T-helper 17 cell (primary cell): ENCODE measurements around the gene OR2A42. TPM values are rescaled to one million over a fixed set of nuclear protein-coding genes. Genes with fewer than 3 reads are reported as not detected.
A peak's percentile ranks its signal among the peaks of the same experiment; 100 is the strongest.
"Not testable (repeated sequence)": the region's sequence is repeated elsewhere in the genome, so short reads cannot be mapped to it uniquely, and the experiment has no call there.

Experiments used
- ATAC-seq: fragments of 150-1000 bp; cut with Tn5 transposase; 2 replicates; pipeline ENCODE4 v1.10.0; 2021; ENCODE audit warnings: mild to moderate bottlenecking, moderate library complexity
- DNase-seq, 3 donors: peaks; one replicate each; pipeline versions ENCODE4 v3.0.0 to v3.0.0-alpha.2; 2020 to 2021
- H3K9me3 ChIP-seq: one replicate; pipeline ENCODE4 v1.7.0; 2013; ENCODE audit warnings: low read length, mild to moderate bottlenecking; ENCODE audit not compliant: control insufficient read depth, poor library complexity, severe bottlenecking
- H3K27ac Mint-ChIP-seq: one replicate; pipeline ENCODE4 v1.8.0; 2022; ENCODE audit warnings: mild to moderate bottlenecking, moderate library complexity, mixed read lengths
- H3K27me3 Mint-ChIP-seq: one replicate; pipeline ENCODE4 v1.8.0; 2022; ENCODE audit warnings: mixed read lengths
- H3K36me3 Mint-ChIP-seq: one replicate; pipeline ENCODE4 v1.8.0; 2022; ENCODE audit warnings: low read depth, mixed read lengths
- H3K4me1 Mint-ChIP-seq: one replicate; pipeline ENCODE4 v1.8.0; 2022; ENCODE audit warnings: mild to moderate bottlenecking, mixed read lengths
- H3K4me3 Mint-ChIP-seq: one replicate; pipeline ENCODE4 v1.8.0; 2022; ENCODE audit warnings: mild to moderate bottlenecking, moderate library complexity, mixed read lengths
- total RNA-seq, 4 donors: library from RNA in 2 of 4; stranded (reverse) in 2 of 4; gene quantifications; one replicate each; pipeline ENCODE4 v1.2.3 and lab custom pipeline; 2022 to 2026

Gene OR2A42, protein sequence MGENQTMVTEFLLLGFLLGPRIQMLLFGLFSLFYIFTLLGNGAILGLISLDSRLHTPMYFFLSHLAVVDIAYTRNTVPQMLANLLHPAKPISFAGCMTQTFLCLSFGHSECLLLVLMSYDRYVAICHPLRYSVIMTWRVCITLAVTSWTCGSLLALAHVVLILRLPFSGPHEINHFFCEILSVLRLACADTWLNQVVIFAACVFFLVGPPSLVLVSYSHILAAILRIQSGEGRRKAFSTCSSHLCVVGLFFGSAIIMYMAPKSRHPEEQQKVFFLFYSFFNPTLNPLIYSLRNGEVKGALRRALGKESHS
- total RNA-seq = under 1 TPM in 1 of 2 donors, not detected in 1; 0.07 TPM
- 0 reads per million in 2 donors for total RNA-seq (lab: John Stamatoyannopoulos, UW)

DNA sequence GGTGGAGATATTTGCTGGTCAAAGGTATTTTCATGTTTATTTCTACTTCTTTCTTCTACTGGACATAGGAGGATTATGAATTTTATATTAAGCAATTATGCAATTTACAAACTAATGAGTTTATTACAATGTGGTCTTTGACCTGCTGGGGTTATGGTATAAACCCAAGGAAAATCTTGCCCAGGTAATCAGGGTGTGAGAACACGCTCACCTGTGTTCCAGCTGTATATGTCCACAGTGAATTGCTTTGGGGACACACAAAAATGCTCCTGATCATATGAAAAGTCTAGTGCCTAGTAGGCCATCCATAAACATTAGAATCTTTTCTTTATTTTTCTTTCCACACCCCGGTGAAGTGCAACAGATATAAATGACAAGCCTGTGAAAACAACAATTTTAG, at the start of gene OR2A42:
OR2A42 (minus strand) TSS at position 241 of the 400 bp plus-strand sequence. CDS start 6,762 bp downstream, outside the sequence.
- H3K4me1 Mint-ChIP-seq, H3K9me3 ChIP-seq, H3K27ac Mint-ChIP-seq, DNase-seq, H3K36me3 Mint-ChIP-seq, ATAC-seq, H3K27me3 Mint-ChIP-seq, H3K4me3 Mint-ChIP-seq: not testable (repeated sequence)

DNA sequence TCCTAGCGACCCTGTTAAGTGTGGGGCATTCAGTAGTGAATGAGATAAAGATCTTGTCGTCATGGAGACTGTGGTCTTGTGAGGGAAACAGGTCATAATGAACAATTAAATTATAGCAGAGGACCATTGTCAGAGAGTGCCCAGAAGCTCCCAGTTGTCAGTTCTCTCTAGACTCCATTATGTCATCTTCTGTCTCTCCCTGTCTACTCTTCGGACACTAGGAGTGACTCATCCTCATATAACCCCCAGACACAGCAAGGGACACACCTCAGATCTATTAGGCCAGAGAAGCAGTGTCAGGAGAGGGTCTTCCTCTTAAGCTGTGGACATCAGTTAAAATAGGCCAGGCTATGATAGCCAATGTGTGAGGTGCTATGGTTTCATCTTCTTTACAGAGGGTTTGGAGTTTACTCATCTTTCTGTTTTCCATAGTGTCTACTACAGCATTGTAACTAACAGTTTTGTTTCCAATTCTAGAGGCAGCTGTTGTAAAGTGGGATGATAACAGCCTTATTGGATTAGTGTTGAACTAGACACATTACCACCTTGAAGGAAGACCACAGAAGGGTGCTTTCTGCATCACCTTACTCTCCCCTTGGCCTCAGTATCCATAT, 47.9 kb upstream of the OR2A42 start:
- DNase-seq, H3K27me3 Mint-ChIP-seq, H3K27ac Mint-ChIP-seq, H3K9me3 ChIP-seq, H3K36me3 Mint-ChIP-seq, H3K4me3 Mint-ChIP-seq, H3K4me1 Mint-ChIP-seq: not testable (repeated sequence)
- ATAC-seq = peak; percentile 38

DNA sequence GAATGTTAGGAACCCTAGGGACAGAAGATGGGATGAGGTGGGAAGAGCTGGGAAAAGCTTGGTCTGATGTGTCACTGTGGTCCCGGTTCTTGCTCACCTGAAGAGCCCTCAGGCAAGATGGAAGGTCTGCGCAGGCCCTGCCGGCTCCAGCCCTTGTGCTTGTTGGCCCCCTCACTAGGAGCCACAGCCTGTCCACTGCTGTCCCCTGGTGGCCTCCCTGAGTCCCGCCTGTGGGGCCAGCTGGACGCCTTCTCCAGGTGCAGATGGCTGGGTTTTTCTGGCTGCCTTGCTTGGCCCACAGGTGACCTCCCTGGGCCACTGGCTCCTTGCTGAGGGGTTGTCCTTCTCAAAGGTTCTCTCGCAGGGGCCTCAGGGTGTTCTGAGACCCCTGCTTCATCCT, 44.3 kb upstream of the OR2A42 start:
- not testable (repeated sequence) for H3K27ac Mint-ChIP-seq, H3K4me1 Mint-ChIP-seq, ATAC-seq, DNase-seq, H3K36me3 Mint-ChIP-seq, H3K9me3 ChIP-seq, H3K4me3 Mint-ChIP-seq, H3K27me3 Mint-ChIP-seq

DNA sequence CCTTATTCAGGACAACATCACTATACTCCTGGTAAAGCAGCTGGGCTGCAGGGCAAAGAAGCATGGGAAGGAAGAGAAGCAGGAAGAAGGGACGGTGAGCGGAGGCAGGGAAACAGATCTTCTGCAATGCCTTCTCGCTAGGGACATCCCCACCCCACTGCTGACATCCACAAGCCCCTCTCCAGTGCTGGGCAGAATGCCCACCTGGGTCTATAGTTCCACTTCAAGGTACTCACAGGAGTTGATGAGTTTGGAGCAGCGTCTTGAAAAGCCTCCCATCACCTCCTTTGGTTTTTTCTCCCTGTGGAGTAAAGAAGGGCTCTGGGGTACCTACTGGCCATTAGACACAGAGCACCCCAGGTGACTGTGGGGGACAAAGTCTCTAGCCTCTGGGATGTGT, 43.1 kb upstream of the OR2A42 start:
- not testable (repeated sequence) for H3K36me3 Mint-ChIP-seq, ATAC-seq, H3K27ac Mint-ChIP-seq, DNase-seq, H3K4me3 Mint-ChIP-seq, H3K4me1 Mint-ChIP-seq, H3K27me3 Mint-ChIP-seq, H3K9me3 ChIP-seq

DNA sequence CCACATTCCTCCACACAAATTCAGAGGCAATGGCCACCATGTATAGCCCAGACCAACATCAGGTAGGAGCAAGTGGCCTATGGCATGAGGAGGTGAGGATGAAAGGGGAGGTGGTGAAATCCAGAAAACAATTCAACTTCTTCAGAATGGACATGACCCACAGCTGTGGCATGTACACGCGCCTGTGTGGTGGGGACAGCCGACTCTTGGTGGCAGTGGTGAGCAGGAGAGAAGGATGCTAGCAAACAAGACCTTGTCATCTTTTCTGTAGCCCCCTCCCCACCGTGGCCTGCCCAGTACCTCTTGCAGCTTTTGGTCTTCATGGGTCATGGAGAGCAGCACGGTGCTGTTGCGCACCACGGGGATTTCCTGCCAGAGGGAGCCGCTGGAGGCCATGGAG, 42.6 kb upstream of the OR2A42 start:
- not testable (repeated sequence) for H3K9me3 ChIP-seq, H3K36me3 Mint-ChIP-seq, H3K27me3 Mint-ChIP-seq, DNase-seq, H3K4me1 Mint-ChIP-seq, H3K4me3 Mint-ChIP-seq, ATAC-seq, H3K27ac Mint-ChIP-seq

DNA sequence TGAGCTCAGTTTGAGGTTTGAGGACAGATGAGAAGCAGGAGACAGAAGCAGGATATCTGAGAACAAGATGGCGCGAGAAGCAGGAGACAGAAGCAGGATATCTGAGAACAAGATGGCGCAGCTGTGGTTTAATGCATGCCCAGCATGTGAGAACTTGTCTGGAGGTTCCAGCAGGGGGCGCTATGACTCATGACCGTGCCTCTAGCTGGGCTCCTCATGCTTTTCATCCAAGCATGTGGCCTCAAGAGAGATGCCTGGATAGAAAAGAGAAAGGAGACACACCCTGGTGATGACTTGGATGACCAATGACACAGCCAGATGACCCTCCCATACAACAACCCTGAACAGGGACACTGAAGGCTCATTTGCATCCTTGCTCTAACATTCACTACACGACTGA, 40.6 kb upstream of the OR2A42 start:
- not testable (repeated sequence) for H3K27ac Mint-ChIP-seq, H3K27me3 Mint-ChIP-seq, H3K4me3 Mint-ChIP-seq, H3K36me3 Mint-ChIP-seq, ATAC-seq, DNase-seq, H3K9me3 ChIP-seq, H3K4me1 Mint-ChIP-seq

DNA sequence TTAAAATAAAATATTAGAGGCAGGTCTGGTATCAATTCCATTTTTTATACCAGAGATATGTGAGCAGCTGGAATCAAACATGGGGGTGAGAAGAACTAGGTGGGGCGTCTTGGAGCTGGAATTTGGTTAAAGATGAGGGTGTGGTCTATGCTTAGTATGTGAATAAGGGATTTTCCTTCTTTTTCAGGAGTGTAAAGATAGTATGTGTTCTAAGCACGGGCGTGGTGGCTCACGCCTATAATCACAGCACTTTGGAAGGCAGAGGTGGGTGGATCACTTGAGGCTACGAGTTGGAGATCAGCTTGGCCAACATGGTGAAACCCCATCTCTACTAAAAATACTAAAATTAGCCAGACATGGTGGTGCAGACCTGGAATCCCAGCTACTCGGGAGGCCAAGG, 35.9 kb upstream of the OR2A42 start:
- H3K4me1 Mint-ChIP-seq, H3K9me3 ChIP-seq, H3K27ac Mint-ChIP-seq, H3K27me3 Mint-ChIP-seq, ATAC-seq, H3K36me3 Mint-ChIP-seq, H3K4me3 Mint-ChIP-seq, DNase-seq: not testable (repeated sequence)

DNA sequence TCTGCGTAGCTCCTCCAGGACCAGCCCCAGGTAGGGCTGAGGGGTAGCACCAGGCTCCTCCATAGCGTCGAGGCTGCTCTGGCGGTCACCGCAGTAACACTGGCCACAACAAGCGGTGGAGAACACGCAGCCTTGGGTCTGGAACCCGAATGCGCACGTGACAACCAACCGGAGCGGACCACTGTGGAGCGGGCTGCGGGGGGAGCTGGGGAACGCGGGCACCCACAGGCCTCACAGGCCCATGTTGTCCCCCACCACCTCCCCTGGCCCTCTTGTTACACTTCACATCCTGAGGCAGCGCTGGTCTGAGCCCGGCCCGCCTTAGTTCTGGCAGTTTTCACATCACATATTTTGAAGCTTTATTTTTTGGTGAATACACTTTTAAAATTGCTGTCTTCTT, 29.8 kb upstream of the OR2A42 start, which contains the start of gene CTAGE8:
CTAGE8 (minus strand) TSS at position 101 of the 400 bp plus-strand sequence; CDS start at position 63, 38 bp downstream.
- not testable (repeated sequence) for DNase-seq, H3K36me3 Mint-ChIP-seq, H3K27ac Mint-ChIP-seq, H3K9me3 ChIP-seq, ATAC-seq, H3K4me1 Mint-ChIP-seq, H3K4me3 Mint-ChIP-seq, H3K27me3 Mint-ChIP-seq

DNA sequence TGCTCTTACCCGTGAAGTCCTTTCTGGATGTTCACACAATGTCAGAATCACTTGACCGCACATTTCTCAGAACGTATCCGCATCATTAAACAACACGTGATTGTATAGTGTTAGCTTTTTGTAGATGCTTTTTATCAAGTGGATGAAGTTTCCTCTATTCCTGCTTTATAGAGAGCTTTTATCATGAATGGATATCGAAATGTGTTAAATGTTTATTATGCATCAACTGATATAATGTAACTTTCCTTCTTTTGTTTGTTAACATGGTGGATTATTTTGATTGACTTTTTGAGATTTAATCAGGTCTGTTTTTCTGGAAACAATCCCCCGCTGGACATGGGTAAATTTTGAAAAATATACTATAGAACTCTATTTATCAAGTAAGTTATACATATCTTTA, 25.3 kb upstream of the OR2A42 start, which contains the start of gene OR2A7:
OR2A7 (minus strand) TSS at position 101 of the 400 bp plus-strand sequence. CDS start 5,164 bp downstream, outside the sequence.
- not testable (repeated sequence) for H3K4me1 Mint-ChIP-seq, DNase-seq, ATAC-seq, H3K4me3 Mint-ChIP-seq, H3K36me3 Mint-ChIP-seq, H3K27me3 Mint-ChIP-seq, H3K9me3 ChIP-seq, H3K27ac Mint-ChIP-seq

DNA sequence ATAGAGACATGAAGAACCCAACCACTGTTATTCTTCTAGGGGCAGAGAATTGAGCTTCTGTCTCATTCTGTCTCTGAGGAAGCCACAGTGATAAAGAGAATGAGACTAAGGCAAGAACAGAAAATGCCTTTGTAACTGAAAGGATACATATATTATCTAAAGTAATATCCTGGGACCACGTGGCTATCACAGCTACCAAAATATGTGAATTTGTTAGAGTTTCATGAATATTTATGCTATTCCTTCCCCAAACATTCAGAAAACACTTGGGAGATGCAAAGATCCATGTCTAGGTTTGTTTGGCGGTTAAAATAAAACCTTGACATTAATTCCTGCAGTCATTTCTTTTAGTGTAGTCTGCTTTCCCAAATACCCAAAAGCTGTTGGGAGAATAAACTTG, 22.7 kb upstream of the OR2A42 start:
- not testable (repeated sequence) for H3K9me3 ChIP-seq, H3K4me3 Mint-ChIP-seq, DNase-seq, H3K27me3 Mint-ChIP-seq, H3K27ac Mint-ChIP-seq, H3K4me1 Mint-ChIP-seq, H3K36me3 Mint-ChIP-seq, ATAC-seq

DNA sequence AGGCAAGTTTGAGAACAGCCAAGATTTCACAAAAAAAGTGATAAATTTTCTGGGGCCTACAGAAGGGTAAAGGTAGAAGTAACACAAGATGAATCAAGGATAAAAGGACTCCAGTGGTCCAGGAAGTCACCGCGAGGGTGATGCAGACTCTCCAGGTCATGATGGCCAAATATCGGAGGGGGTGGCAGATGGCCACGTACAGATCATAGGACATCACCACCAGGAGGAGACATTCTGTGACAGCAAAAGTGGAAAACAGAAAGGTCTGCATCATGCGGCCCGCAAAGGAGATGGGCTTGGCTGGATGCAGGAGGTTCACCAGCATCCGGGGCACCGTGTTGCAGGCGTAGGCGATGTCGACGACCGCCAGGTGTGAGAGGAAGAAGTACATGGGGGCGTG, 19.7 kb upstream of the OR2A42 start:
- not testable (repeated sequence) for H3K36me3 Mint-ChIP-seq, ATAC-seq, H3K27ac Mint-ChIP-seq, H3K4me1 Mint-ChIP-seq, DNase-seq, H3K27me3 Mint-ChIP-seq, H3K9me3 ChIP-seq, H3K4me3 Mint-ChIP-seq

DNA sequence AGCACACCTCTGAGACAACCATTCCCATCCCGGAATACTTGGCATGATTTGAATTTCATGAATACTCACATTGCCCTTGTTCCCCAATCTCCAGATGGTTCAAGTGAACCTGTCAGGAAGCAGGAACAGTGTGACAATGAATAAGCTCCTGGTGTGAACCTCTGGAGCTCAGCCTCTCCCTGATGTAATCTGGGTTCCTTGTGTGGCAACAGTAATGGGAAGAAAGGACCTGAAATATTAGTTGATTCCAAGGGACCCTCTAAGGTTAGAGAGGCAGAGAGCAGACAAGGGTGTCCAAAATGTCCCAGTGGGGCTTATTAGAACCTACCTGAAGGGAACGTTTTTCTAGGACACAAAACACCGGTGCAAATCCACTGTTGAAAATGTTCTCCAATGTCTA, 16.7 kb upstream of the OR2A42 start:
- peaks cover 2% of the 10 kb centered on the region for H3K4me1 Mint-ChIP-seq
- no peak for ATAC-seq
- H3K36me3 Mint-ChIP-seq = no peaks in the 10 kb centered on the region
- DNase-seq = no peak
- H3K9me3 ChIP-seq = no peaks in the 10 kb centered on the region
- no peak overlapping the region for H3K4me3 Mint-ChIP-seq
- peak overlapping the region; percentile 14 for H3K27ac Mint-ChIP-seq
- H3K27me3 Mint-ChIP-seq = no peaks in the 10 kb centered on the region

DNA sequence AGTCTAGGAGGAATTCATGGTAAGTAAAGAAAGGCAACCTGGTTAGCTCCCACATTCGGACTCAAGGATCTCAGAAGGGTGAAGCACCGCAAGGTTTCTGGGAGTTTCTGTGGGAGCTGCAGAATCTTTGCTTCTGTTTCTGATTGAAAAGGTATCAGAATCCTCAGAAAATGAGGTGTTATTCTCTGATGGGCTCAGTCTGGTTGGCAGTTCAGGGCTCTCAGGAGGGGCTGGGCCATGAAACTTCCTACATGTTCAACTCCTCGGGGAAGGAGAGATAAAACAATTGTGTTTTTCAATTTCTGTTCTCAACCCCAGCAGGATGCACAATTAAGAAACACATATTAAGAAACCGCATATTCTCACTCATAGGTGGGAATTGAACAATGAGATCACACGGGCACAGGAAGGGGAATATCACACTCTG, 16.1 kb upstream of the OR2A42 start:
- no peak for ATAC-seq
- H3K9me3 ChIP-seq = no peaks in the 10 kb centered on the region
- peaks cover 2% of the 10 kb centered on the region for H3K4me1 Mint-ChIP-seq
- H3K36me3 Mint-ChIP-seq = no peaks in the 10 kb centered on the region
- peak overlapping the region; percentile 14 for H3K27ac Mint-ChIP-seq
- H3K4me3 Mint-ChIP-seq = no peak overlapping the region
- no peaks in the 10 kb centered on the region for H3K27me3 Mint-ChIP-seq
- DNase-seq = peak in 1 of 3 donors; percentile 4

DNA sequence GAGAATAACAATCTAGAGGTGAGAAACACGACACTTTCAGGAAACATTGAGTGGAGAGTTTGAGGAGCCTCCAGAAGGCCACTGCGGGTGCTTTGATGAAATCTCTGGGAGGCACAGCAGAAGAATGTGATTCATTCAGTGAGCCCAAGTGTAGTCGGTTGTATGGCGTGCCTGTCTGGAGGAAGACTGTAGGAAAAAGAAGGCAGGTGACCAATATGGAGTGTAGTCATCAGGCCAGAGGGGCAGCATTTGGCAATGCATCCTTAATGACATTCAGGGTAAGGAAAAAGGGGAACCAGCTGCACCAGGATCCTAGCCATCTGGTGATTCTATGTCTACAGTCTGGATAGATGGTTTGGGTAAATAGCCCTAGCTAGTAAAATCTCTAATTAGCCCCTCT, 12.9 kb upstream of the OR2A42 start:
- not testable (repeated sequence) for ATAC-seq, H3K27me3 Mint-ChIP-seq, H3K4me3 Mint-ChIP-seq, H3K9me3 ChIP-seq, H3K36me3 Mint-ChIP-seq, H3K4me1 Mint-ChIP-seq, H3K27ac Mint-ChIP-seq, DNase-seq
